H54 (cell line): ENCODE results near the gene CORO6.

Experiments
- DNase-seq: peaks from one replicate; pipeline ENCODE4 v3.0.0; 2011; ENCODE audit warnings: low spot score, mixed read lengths; ENCODE audit not compliant: insufficient read length
- FAIRE-seq: peaks from 3 replicates; lab custom pipeline; 2011; peaks lifted over from hg19 to GRCh38; lab: Jason Lieb, UNC
- POLR2A ChIP-seq: IDR thresholded peaks from 2 replicates; pipeline ENCODE4 v1.6.1; 2011; ENCODE audit warnings: low read depth, mild to moderate bottlenecking, low read length

CORO6 gene

DNA sequence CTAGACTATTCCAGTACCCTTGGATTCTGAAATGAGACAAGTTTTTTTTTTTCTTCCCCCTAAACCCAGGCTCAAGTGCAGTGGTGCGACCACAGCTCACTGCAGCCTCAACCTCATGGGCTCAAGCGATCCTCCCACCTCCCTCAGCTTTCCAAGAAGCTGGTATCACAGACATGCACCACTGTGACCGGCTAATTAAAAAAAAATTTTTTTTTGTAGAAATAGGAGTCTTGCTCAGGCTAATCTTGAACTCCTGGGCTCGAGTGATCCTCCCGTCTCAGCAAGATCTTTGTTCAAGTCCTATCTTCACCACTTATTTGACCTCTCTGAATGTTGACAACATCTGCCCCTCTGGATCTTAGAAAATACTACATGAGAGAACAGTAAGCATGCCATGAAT, 26.6 kb upstream of the CORO6 start:
- FAIRE-seq (no peak), DNase-seq (no peak)

GRCh38 chr17:29648005-29648404, 25.3 kb upstream of the CORO6 start:
- FAIRE-seq (no peak), DNase-seq (no peak)
- no peak for TF ChIP-seq POLR2A

More for the DNA sequence above, 26.6 kb upstream of the CORO6 start:
- TF ChIP-seq POLR2A: no peak

- no peak for FAIRE-seq
- TF ChIP-seq POLR2A: no peak
Measured at GRCh38 chr17:29645515-29646051, 22.9 kb upstream of the CORO6 start.

GRCh38 chr17:29643817-29644160, 21.1 kb upstream of the CORO6 start:
- DNase-seq: no peak
- no peak for TF ChIP-seq POLR2A
- FAIRE-seq: no peak

More at GRCh38 chr17:29645515-29646051, 22.9 kb upstream of the CORO6 start:
- no peak for DNase-seq

GRCh38 chr17:29642171-29642611, 19.5 kb upstream of the CORO6 start:
- DNase-seq (no peak), FAIRE-seq (no peak)
- TF ChIP-seq POLR2A: no peak

GRCh38 chr17:29640981-29641642, 18.4 kb upstream of the CORO6 start:
- DNase-seq: no peak
- no peak for TF ChIP-seq POLR2A
- FAIRE-seq: no peak

DNA sequence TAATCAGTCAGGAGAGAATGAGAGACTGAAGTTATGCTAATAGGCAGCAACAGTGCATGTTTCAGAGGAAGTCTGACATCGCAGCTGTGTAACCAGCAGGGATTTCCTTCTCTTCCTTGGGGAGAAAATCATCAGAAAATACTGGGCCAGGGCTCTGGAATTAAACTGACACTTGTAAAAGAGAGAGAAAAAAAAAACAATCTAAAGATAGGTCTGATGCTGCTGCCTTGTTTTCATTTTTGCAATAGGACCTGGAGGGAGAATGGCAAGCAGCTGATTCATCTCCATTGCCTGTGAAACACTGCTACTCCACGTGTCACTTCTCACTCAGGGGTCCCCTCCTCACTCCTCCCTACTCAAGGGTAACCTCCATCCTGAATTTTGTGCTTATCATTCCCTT, 17.7 kb upstream of the CORO6 start:
- TF ChIP-seq POLR2A: no peak
- no peak for FAIRE-seq
- no peak for DNase-seq

- FAIRE-seq (no peak), DNase-seq (no peak)
- no peak for TF ChIP-seq POLR2A
Measured at GRCh38 chr17:29633886-29634285, 11.2 kb upstream of the CORO6 start.

DNA sequence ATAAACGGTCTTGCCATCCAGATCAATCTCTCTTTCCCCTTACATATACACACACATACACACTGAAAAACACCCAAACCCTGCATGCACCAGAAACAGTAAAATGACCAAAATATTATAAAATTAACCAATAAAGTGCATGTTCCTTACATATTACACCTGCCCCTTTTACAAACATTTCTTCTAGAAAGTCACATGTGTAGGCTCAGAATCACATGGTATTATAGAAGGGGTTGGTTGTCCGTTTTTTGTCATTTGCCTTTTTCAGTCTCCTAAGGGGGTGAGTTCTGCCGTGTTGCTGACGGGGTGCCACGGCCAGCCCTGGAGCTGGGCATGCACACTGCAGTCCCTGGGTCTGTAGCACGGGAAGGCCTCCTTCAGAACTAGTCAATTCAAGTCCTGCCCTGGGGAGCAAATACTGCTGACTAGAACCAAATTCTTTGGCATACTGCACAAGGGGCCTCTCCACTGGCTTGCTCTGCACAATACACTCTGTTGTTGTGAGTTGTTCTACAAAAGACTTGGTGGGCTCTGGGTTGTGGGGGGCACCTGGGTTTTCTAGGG, 8.0 kb upstream of the CORO6 start:
- FAIRE-seq: no peak

GRCh38 chr17:29629839-29630238, 7.1 kb upstream of the CORO6 start:
- no peak for TF ChIP-seq POLR2A
- no peak for FAIRE-seq
- DNase-seq: no peak

More for the DNA sequence above, 8.0 kb upstream of the CORO6 start:
- DNase-seq: no peak
- TF ChIP-seq POLR2A: no peak

DNA sequence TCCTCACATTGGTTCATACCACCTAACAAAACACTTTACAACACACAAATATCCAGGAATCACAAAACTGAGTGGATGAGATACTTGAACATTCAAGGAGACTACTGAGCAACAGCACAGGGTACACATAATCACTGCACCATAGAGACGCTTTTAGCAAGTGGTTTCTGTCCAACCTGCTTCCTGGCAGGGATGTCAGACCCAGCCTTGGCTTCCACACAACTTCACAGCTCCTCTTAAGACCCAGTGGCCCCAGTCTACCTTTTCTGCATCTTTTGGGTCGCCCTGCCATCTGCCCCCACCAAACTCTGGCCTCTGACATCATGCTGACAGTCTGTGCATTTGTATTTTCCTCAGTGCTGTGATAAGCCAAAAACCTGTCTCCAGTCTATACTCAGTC, 5.9 kb upstream of the CORO6 start:
- TF ChIP-seq POLR2A: no peak
- FAIRE-seq (no peak), DNase-seq (no peak)

DNA sequence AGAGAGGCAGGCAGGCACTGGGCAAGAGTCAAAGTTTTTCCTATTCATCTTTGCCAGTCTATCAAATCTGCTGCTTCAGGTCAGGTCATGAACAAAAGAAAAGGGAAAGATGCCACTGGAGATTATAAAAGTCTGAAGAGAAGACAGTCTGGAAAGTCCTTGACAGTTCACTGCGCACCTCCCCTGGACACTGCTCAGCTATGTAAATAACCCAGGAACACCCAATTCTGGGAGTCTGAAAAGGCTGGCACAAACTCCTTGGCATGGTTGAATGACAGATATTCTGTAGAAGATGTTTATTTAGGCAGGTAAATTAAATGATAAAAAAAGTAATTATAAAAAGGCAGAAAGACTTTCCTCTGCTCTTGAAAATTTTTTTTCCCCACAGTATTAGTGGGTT, 5.2 kb upstream of the CORO6 start:
- FAIRE-seq: no peak
- TF ChIP-seq POLR2A: no peak
- DNase-seq: no peak

DNA sequence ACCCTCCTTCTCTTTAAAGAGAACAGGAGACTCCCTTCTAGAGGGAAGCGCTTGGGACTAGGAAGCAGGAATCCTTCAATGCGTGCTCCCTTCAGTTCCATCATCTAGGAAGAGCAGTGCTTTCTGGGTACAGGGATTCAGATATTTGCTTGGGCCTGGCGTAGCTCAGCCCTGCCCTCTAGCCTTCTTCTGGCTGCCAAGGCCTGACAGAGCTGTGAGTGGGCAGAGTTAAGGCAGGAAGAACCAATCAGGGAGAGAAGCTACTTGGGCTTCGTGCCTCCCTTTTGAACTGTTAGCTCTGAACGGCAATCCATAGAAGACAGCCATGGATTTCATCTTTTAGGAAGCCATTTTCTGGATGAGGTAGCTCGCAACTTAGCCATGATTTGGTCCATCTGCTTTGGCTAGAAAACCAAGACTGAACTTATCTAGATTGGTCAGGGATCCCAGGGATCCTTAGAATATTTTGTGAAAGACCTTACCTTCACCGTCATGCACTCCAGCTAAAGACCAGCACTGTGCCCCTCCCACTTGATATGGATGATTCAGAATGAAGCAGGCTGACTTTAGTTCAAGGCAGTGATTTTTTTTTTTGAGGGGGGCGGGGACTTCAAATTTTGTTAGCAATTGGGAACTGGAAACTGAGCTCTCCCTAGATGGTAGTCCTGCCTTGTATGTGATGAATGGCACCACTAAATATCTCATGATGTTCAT, 2.5 kb upstream of the CORO6 start:
- no peak for TF ChIP-seq POLR2A
- no peak for FAIRE-seq
- DNase-seq: no peak

DNA sequence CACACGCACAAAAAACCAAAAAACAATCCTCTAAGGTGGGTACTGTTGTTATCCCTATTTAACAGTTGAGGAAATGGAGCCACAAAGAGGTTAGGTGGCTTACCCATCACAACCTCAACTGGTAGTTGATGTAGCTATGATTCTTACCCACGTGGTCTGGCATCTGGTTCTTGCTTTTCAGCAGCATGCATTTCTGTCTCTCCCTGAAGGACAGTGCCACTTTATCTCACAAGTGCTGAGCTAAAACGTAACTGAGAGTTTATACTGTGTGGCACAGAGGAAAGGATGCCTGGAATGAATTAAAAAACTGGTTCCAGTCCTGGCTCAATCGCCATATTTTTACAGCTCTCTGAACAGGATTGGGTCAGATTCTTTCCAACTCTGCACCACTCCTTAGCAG, 1.9 kb upstream of the CORO6 start:
- no peak for TF ChIP-seq POLR2A
- no peak for FAIRE-seq
- DNase-seq: no peak
